GM12801 (cell line): ENCODE results near the gene SUPT3H.

Experiments
- TF ChIP-seq, protein P1 (sequence below): IDR thresholded peaks from one replicate; pipeline ENCODE4 v1.5.1; 2011; ENCODE audit warnings: control low read depth; ENCODE audit not compliant: insufficient read length; ENCODE audit errors: extremely low read depth

SUPT3H gene

DNA sequence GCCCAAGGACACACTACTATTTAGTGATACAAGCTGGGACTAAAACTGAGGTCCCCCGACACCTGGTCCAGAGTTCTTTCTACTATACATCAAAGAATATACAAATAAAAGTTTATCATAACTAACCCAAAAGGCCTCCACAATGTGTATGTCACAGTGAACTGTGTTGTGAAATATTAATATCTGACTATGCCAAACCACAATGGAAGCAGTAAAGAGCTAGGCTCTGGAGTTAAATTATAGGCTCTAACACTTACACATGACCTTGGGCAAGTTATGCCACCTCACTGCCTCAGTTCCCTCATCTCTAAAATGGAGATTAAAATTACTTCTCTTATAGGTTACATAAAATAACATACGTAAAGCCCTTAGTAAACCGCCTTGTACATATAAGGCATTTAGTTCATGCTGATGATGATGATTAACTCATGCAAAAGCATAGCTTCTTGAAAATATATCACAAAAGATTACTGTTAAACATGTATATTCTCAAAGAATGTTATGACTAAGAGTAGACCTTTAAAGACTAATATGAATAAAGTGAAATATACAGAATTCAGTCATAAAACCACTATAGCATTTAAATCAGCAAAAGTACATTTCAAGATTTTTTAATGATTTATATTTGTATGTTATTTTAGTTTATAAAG, 5.7 kb downstream of the SUPT3H start:
- TF ChIP-seq, protein P1, sequence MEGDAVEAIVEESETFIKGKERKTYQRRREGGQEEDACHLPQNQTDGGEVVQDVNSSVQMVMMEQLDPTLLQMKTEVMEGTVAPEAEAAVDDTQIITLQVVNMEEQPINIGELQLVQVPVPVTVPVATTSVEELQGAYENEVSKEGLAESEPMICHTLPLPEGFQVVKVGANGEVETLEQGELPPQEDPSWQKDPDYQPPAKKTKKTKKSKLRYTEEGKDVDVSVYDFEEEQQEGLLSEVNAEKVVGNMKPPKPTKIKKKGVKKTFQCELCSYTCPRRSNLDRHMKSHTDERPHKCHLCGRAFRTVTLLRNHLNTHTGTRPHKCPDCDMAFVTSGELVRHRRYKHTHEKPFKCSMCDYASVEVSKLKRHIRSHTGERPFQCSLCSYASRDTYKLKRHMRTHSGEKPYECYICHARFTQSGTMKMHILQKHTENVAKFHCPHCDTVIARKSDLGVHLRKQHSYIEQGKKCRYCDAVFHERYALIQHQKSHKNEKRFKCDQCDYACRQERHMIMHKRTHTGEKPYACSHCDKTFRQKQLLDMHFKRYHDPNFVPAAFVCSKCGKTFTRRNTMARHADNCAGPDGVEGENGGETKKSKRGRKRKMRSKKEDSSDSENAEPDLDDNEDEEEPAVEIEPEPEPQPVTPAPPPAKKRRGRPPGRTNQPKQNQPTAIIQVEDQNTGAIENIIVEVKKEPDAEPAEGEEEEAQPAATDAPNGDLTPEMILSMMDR = no peak

DNA sequence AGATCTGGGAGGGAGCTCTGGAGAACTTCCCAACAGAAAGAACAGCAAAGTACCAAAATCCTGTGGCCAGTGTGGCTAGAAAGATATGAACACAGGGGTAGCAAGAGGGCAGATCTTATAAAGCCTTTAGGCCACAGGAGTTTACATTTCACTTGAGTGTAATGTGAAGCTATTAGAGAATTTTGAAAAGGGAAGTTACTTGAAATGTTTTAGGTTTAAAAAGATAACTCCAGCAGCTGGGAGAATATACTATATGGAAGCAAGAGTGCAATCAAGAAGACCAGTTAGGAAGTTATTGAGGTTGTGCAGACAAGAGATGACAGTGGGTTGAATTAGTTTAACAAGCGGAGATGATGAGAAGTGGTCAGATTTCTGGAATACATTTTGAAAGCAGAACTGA, 7.9 kb downstream of the SUPT3H start:
- TF ChIP-seq, protein P1 = no peak

DNA sequence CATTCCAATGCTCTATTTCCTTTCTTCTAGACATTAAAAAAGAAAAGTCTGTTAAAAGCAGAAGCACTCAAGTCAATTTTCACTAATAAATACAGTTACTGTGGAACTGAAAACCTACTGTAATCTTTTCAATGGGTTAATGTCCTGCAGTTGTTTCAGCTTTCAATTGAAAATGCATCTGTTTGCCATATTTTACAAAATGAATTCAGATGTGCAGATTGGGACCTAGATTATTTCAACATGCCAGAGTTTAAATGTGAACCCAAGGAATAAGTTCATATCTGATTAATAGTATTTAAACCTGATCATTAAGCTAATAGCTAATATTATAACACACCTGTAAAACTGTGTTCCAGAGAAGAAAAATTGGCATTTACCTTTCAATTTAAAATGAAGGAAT, 9.7 kb downstream of the SUPT3H start:
- TF ChIP-seq, protein P1 = no peak

DNA sequence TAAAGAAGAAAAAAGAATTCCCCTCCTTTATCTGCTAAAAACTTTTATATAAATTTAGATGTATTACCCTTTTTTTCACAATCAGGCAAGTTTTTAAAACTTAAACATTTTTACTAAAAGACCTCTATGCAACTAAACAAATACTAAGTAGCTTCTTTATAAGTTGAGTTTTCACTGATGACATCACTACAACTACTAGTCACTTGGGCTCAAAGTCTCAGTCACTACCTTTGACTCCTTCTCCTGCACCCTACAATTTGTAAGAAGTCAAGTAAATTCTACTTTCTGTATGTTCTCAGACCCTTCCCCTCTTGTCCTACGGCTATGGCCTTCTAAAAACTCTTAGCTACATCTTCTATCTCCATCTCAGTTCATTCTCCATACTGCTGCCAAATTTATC, 11.2 kb downstream of the SUPT3H start:
- TF ChIP-seq, protein P1 = no peak

DNA sequence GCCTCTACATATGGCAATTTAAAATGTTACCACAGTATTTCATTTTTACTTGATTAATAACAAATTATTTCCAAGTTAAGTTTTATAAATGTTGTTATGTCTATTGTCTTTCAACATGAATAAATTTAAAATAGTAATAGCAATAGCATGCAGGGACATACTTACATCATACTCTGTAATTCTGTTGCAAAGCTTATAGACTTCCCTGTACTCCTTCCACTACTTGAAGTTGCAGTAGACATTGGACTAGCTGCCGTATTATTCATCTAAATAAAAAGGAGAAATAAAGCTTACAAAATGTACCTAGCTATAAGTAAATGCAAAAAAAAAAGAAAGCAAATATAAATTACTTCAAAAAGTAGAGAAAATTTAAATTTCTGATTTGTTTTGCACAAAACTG, 12.7 kb downstream of the SUPT3H start:
- TF ChIP-seq, protein P1 = no peak

DNA sequence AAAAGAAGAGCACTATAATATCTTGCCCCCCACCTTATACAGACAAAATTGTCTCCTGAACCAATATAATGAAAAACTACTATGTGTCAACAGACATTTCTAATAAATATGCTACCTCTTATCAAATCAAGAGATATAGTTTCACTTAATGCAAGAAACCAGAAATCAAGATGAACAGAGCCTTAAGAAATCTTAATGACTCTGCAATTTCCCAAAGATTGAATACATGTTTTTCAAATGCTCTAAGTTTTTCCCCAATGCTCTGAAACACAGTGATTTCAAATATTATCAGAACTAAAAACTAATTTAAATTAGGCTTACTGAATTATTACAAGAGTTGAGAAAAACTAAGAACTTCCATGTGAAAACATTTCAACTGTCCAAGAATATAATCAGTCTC, 13.3 kb downstream of the SUPT3H start:
- TF ChIP-seq, protein P1 = no peak

DNA sequence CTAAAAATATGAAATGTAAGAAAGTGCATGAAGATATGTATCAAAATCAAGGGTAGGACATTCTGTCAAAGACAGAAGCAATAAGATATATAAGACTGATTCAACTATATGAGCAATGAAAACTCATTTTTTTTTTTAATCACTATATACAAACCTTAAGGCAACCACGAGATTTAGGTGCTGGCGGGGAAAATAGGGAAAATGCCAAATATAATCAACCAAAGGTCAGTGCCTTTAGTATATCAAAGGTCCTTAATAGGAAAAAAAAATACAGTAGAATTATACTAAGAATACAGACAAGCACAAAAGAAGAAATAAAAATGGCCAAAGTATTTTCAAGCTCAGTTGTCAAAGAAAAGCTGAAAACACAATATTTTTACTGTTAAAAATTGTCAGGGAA, 24.1 kb downstream of the SUPT3H start:
- TF ChIP-seq, protein P1 = no peak
